ENCODE results near the gene KCTD16. TPM values are rescaled to one million over a fixed set of nuclear protein-coding genes. Genes with fewer than 3 reads are reported as not detected.

The KCTD16 gene
- total RNA-seq, 4 donors from 2014 or later, result not detected

DNA sequence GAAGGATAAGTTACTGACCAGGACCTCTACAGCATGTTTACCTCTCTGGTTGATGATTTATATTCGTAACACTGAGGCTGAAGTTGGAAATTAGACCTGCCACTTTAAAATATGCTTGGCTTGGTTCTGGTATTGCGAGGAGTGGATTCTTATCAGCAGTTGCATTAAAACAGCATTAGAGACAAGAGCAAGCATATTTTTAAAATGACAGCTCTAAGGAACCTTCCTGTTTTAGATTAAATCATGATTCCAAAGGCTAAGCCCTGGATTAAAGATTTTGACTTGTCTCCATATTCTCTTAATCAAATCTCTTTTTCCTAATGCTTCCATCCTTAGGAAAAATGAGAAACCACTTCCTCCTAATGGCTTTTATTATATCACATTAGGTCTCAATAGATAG lies 277.8 kb downstream of the KCTD16 start:
- TF ChIP-seq, protein P1, sequence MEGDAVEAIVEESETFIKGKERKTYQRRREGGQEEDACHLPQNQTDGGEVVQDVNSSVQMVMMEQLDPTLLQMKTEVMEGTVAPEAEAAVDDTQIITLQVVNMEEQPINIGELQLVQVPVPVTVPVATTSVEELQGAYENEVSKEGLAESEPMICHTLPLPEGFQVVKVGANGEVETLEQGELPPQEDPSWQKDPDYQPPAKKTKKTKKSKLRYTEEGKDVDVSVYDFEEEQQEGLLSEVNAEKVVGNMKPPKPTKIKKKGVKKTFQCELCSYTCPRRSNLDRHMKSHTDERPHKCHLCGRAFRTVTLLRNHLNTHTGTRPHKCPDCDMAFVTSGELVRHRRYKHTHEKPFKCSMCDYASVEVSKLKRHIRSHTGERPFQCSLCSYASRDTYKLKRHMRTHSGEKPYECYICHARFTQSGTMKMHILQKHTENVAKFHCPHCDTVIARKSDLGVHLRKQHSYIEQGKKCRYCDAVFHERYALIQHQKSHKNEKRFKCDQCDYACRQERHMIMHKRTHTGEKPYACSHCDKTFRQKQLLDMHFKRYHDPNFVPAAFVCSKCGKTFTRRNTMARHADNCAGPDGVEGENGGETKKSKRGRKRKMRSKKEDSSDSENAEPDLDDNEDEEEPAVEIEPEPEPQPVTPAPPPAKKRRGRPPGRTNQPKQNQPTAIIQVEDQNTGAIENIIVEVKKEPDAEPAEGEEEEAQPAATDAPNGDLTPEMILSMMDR (IDR thresholded peaks at IDR 0.05), result no peak
- no peak for TF ChIP-seq POLR2A (IDR thresholded peaks at IDR 0.05)
- no peak for DNase-seq
- Histone ChIP-seq H3K4me3 (no peak overlapping the region), H3K4me1 (no peaks in the 10 kb centered on the region), H3K27ac (no peak overlapping the region), H3K27me3 (no peaks in the 10 kb centered on the region), H3K36me3 (no peaks in the 10 kb centered on the region), H3K9me3 (no peaks in the 10 kb centered on the region)
- WGBS, 2 donors, result 52 to 76% methylated on average over 2 of the region's 2 CpGs
- intact Hi-C loops (cut with DNase I), result no loop called here

DNA sequence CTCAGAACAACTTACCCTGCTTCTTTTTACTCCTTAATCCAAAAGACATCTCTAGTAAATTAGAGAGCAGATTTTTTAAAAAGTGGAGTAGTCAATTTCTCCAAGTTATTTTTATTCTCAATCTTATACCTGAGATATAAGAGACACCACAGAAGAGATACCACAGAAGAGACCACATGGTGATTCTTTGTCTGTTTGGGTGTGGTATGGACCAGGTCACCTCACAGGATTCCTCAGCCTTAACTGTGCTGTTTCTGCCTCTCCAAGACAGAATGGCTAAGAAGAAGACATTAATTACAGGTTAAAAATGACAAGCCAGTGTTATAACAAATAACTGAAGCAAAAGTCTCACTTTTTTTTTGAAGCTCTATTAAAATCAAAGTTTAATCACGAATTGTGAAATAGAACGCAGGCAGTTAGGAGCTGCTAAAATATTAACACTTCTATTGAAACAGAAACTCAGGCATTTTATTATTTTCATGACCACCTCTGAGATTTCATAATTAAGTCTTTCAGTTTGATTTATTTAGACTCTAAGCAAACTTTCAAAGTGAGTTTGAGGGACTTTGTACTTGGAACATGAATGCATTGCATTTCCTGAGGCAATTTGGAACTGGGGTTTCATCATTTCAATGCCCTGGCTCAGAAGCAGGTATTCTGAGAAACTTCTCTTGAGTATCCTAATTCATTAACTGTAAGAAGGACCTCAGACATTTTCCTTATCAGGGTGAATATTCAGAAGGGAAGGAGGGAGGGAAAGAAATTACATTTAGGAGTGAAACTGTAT lies 280.7 kb downstream of the KCTD16 start:
- Histone ChIP-seq H3K9me3 (no peaks in the 10 kb centered on the region), H3K27ac (no peak overlapping the region), H3K36me3 (no peaks in the 10 kb centered on the region), H3K4me1 (no peaks in the 10 kb centered on the region), H3K27me3 (no peaks in the 10 kb centered on the region), H3K4me3 (no peak overlapping the region)
- TF ChIP-seq, protein P1 (IDR thresholded peaks at IDR 0.05), result no peak
- no peak for TF ChIP-seq POLR2A (IDR thresholded peaks at IDR 0.05)
- WGBS, 2 donors, result 34 to 42% methylated on average over 2 of the region's 2 CpGs
- intact Hi-C loops (cut with DNase I), result no loop called here
- DNase-seq, result no peak

DNA sequence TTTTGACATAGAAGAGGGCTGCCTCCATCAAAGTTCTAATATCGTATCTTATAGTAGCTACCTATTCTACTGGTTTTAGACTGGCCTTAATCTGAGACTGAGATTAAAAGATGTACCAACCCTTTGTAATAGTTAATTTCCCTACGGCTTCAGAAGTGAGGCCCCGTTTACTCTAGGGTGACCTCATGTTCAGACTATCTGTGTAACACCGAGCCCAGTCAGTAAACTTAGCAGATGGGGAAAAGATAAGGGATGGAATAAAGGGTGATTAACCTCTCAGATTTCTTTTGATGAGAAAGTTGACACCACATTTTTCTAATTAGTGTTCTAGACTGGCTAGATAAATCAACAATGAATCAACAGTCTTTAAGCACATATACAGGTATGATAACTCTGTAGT lies 283.1 kb downstream of the KCTD16 start:
- H3K4me3 ChIP-seq, result no peak overlapping the region
- intact Hi-C loops (cut with DNase I), result no loop called here
- 50 to 60% methylated on average over 4 of the region's 4 CpGs for WGBS, 2 donors
- H3K36me3 ChIP-seq, result no peaks in the 10 kb centered on the region
- H3K4me1 ChIP-seq, result no peaks in the 10 kb centered on the region
- no peak overlapping the region for H3K27ac ChIP-seq
- no peak for TF ChIP-seq POLR2A (IDR thresholded peaks at IDR 0.05)
- TF ChIP-seq, protein P1 (IDR thresholded peaks at IDR 0.05), result no peak
- no peaks in the 10 kb centered on the region for H3K9me3 ChIP-seq
- no peaks in the 10 kb centered on the region for H3K27me3 ChIP-seq
- DNase-seq, result no peak

DNA sequence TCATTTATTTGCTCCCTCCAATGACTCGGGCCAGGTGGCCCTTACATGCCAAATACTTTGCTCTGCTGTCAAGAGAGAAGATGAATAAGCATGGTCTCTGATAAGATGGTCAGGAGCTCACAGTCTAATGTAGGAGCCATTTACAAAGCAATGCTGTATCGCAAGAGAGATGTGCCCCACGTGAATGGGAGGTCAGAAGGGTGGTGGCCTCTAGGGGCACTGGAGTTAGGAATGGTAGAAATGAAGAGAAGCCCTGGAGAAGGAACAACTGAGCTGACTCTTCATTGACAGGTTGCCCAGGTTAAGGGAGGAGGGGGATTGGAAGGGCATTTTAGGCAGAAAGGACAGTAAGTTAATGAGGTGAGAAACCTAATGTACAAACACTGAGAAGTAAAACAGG lies 286.5 kb downstream of the KCTD16 start:
- TF ChIP-seq POLR2A (IDR thresholded peaks at IDR 0.05), result no peak
- TF ChIP-seq, protein P1 (IDR thresholded peaks at IDR 0.05), result no peak
- Histone ChIP-seq H3K4me1 (no peaks in the 10 kb centered on the region), H3K9me3 (no peaks in the 10 kb centered on the region), H3K4me3 (no peak overlapping the region), H3K27me3 (no peaks in the 10 kb centered on the region), H3K36me3 (no peaks in the 10 kb centered on the region), H3K27ac (no peak overlapping the region)
- intact Hi-C loops (cut with DNase I), result no loop called here
- no peak for DNase-seq
- WGBS, 2 donors, result 41 to 50% methylated on average over 3 of the region's 3 CpGs

DNA sequence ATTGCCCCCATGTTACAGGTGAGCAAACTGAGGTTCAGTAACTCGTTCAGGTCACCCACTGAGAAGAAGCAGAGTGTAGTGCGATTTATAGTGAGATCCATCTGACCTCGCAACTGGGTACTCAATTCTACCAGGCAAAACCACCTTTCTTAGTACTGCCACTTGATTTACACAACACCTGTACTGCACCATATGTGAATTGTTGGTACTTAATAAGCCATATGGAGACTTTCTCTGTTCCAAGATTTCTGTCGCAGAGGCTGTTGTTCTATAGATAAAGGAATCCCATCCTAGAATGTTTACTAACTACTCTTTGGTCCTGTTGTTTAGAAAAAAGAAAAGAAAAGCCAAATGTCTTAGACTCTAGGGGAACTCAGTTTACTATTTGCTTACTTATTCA lies 287.5 kb downstream of the KCTD16 start:
- WGBS, 2 donors, result 81 to 82% methylated on average over 4 of the region's 4 CpGs
- TF ChIP-seq, protein P1 (IDR thresholded peaks at IDR 0.05), result no peak
- no peak for TF ChIP-seq POLR2A (IDR thresholded peaks at IDR 0.05)
- Histone ChIP-seq H3K36me3 (no peaks in the 10 kb centered on the region), H3K27me3 (no peaks in the 10 kb centered on the region), H3K4me1 (no peaks in the 10 kb centered on the region), H3K27ac (no peak overlapping the region), H3K4me3 (no peak overlapping the region), H3K9me3 (no peaks in the 10 kb centered on the region)
- intact Hi-C loops (cut with DNase I), result no loop called here
- no peak for DNase-seq
